Stimulated activated CD4-positive, alpha-beta T cell treated with anti-CD3 and anti-CD28 coated beads, Interleukin-15, amount 100 ng/mL, for 24 hours (primary cell): ENCODE data around the gene NUP98.

Source experiments
- DNase-seq: peaks from one replicate; pipeline ENCODE4 v3.0.0-alpha.2; 2020

NUP98 gene

GRCh38 chr11:3723014-3723708, 74.2 kb downstream of the NUP98 start:
- no peak for DNase-seq

GRCh38 chr11:3722100-3722499, 75.3 kb downstream of the NUP98 start:
- no peak for DNase-seq

GRCh38 chr11:3720997-3721396, 76.4 kb downstream of the NUP98 start:
- DNase-seq = no peak

- no peak for DNase-seq
Observed at GRCh38 chr11:3712274-3712673, 85.1 kb downstream of the NUP98 start.

- no peak for DNase-seq
Observed at GRCh38 chr11:3710485-3711259, 86.7 kb downstream of the NUP98 start.

- no peak for DNase-seq
Observed at GRCh38 chr11:3709977-3710376, 87.4 kb downstream of the NUP98 start.

GRCh38 chr11:3707176-3707575, 90.2 kb downstream of the NUP98 start:
- DNase-seq = no peak

- DNase-seq = no peak
Observed at GRCh38 chr11:3703383-3703782, 94.0 kb downstream of the NUP98 start.

GRCh38 chr11:3700910-3701309, 96.4 kb downstream of the NUP98 start:
- no peak for DNase-seq

- DNase-seq = no peak
Observed at GRCh38 chr11:3700410-3700809, 96.9 kb downstream of the NUP98 start.

- DNase-seq = no peak
Observed at GRCh38 chr11:3686751-3687150, 110.6 kb downstream of the NUP98 start.

- no peak for DNase-seq
Observed at GRCh38 chr11:3685923-3686322, 111.4 kb downstream of the NUP98 start.

- DNase-seq = no peak
Observed at GRCh38 chr11:3684819-3685172, 112.6 kb downstream of the NUP98 start.

GRCh38 chr11:3684129-3684818, 113.1 kb downstream of the NUP98 start:
- DNase-seq = no peak

GRCh38 chr11:3683039-3683438, 114.3 kb downstream of the NUP98 start:
- no peak for DNase-seq

- DNase-seq = no peak
Observed at GRCh38 chr11:3679077-3679476, 118.3 kb downstream of the NUP98 start.

GRCh38 chr11:3675971-3676370, 121.4 kb downstream of the NUP98 start:
- no peak for DNase-seq

GRCh38 chr11:3674189-3674588, 123.2 kb downstream of the NUP98 start:
- no peak for DNase-seq

GRCh38 chr11:3671334-3672254, 125.8 kb downstream of the NUP98 start, which contains the start of gene CHRNA10:
TSS of gene CHRNA10 (minus strand) at chr11:3671384. CDS start at chr11:3671312, 72 bp downstream.
- no peak for DNase-seq

GRCh38 chr11:3669742-3670183, 127.6 kb downstream of the NUP98 start:
- no peak for DNase-seq

GRCh38 chr11:3669128-3669527, 128.2 kb downstream of the NUP98 start:
- DNase-seq = no peak

- DNase-seq = no peak
Observed at GRCh38 chr11:3667149-3668035, 130.0 kb downstream of the NUP98 start.
